GM19463 (cell line): ENCODE measurements around the gene KLF2.
"Not testable (repeated sequence)": the region's sequence is repeated elsewhere in the genome, so short reads cannot be mapped to it uniquely, and the experiment has no call there.

Source experiments
- ATAC-seq: cut with Tn5 transposase; IDR thresholded peaks from one replicate; pipeline ENCODE4 v1.9.1; 2021; ENCODE audit warnings: mild to moderate bottlenecking, moderate library complexity; ENCODE audit not compliant: unreplicated experiment

KLF2 gene

GRCh38 chr19:16336571-16336970 lies 11.9 kb downstream of the KLF2 start:
- ATAC-seq, result no peak

GRCh38 chr19:16337809-16338469 lies 13.3 kb downstream of the KLF2 start:
- ATAC-seq, result no peak

GRCh38 chr19:16338470-16339360 lies 14.1 kb downstream of the KLF2 start:
- peak; percentile 54 for ATAC-seq

DNA sequence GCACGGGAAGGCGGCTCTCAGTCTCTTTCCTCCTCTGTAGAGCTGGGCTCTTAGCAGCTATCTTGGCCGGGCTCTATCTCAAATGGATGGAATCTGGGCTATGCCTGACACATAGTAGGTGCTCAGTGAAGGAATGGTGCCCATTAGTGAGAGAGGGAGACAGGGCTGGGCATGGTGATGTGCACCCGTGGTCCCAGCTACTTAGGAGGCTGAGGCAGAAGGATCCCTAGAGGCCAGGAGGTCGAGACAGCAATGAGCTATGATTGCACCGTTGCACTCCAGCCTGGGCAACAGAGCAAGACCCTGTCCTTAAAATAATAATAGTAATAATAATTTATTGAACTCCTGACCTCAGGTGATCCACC lies 14.7 kb downstream of the KLF2 start:
- ATAC-seq, result no peak

- no peak for ATAC-seq
Measured at GRCh38 chr19:16340092-16340491, 15.5 kb downstream of the KLF2 start.

DNA sequence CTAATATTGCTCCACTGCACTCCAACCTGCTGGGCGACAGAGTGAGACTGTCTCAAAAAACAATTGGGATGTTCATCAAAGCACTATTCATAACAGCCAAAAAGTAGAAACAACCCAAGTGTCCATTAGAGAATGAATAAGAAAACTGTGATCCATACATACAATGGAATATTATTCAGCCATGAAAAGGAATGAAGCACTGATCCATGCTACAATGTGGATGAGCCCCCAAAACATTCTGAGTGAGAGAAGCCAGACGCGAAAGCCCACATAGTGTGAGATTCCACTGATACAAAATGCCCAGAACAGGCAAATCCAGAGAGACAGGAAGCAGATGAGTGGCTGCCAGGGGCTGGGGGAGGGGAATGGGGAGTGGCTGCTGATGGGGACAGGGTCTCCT lies 16.0 kb downstream of the KLF2 start:
- no peak for ATAC-seq

- peak; percentile 60 for ATAC-seq
Measured at GRCh38 chr19:16342002-16342715, 17.5 kb downstream of the KLF2 start.

- ATAC-seq, result no peak
Measured at GRCh38 chr19:16343156-16343555, 18.5 kb downstream of the KLF2 start.

DNA sequence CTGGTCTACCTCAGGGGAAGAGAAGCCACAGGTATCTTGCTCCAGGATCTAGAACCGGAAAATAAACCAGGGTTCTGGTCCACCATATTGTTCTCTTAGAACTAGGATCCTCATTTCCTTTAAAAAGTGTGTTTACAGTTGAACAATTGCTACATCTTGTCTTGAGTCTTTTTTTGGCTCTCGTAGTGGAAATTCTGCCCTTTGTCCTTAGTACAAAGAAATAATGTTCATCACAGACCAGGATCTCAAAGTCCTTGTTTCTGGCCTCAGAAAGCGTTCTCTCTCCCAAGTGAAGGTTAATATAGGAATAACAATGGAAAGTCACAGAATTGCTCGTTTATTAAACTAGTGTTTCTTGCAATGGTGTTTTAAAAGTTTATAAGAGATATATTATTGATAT lies 20.8 kb downstream of the KLF2 start:
- ATAC-seq, result no peak

DNA sequence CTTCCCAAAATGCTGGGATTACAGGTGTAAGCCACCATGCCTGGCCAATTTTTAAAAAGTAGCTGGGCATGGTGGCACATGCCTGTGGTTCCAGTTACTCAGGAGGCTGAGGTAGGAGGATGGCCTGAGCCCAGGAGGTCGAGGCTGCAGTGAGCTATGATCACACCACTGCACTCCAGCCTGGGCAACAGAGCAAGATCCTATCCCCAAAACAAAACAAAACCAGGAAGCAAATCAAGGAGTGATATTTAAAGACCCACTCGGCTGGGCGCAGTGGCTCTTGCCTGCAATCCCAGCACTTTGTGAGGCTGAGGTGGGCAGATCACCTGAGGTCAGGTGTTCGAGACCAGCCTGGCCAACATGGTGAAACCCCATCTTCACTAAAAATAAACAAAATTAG lies 22.5 kb downstream of the KLF2 start:
- ATAC-seq, result not testable (repeated sequence)

GRCh38 chr19:16347706-16348105 lies 23.1 kb downstream of the KLF2 start:
- no peak for ATAC-seq

DNA sequence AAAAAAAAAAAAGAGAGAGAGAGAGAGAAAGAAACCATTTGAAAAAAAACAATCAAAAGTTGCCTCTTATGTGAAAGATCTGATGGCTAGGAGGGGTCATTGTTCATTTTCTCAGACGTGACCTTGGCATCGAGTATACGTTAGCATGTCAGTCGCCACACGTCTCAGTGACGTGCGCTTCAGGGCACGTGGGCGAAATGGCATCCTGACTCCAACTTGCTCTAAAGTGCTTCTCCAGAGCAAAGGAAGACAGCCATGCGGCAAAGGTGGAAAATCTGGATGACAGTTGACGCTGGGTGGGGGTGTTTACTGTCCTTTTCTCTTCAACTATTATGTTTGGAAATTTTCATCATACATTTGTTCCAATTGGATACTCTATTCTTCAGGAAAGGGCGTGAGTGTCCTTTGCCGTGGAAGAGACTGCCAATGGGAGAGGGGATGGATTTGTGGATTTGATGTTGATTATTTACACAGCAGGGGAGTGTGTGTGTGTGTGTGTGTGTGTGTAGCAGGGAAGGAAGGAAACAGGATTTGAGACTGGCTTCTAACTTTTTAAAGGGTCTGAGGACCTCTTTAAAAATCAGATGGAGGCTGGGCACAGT lies 25.0 kb downstream of the KLF2 start:
- ATAC-seq, result no peak

- no peak for ATAC-seq
Measured at GRCh38 chr19:16351133-16351809, 26.6 kb downstream of the KLF2 start.

DNA sequence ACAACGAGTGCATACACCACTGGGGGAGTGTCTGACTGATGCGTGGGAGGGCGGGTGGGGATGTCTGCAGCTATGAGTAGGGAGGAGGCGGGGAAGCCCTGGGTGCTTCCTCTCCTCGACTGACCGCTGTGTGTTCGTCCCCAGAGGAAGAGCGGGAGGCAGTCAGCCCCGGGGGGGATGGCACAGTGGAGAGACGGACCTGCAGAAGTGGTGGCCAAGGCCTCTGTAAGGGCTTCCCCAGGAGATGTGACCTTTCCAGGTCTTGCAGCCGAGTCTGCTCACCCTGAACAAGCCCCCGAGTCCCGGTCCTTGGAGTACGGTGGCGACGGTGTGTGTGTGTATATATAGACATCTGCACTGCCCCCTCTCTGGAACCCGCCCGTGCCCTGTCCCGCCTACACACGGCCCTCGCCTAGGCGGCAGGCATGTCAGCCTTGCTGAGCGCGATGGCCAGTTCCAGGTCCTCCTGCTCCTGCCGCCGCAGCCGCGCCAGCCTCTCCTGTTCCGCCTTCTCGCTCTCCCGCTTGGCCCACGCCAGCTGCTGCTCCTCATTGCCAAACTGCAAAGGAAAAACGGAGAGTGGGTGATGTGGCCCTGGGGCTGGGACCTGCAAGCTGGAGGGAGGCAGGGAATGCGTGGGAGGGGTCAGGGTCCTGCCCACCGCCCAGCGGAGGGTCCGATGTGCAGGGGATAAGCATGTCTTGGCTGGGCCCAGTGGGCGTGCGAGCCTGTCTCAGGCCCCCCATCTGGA lies 30.8 kb downstream of the KLF2 start:
- no peak for ATAC-seq

DNA sequence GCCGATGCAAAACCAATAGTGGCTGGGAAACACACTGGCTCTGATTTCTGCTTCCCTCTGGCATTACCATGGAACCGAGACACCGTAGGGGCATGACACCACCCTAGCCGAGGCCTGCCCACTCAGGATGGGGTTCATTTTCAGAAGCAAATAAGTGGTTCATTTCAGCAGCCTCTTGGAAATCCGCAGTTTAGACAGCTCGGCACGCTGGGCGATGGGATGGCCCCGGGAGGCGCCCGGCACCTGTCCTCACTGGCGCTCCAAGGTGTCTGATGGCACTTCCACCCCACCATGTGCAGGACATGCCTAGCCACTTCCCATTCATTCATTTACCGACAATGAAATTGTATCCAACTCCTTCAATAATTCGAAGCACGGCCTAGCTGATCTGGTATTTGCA lies 33.8 kb downstream of the KLF2 start:
- ATAC-seq, result no peak

DNA sequence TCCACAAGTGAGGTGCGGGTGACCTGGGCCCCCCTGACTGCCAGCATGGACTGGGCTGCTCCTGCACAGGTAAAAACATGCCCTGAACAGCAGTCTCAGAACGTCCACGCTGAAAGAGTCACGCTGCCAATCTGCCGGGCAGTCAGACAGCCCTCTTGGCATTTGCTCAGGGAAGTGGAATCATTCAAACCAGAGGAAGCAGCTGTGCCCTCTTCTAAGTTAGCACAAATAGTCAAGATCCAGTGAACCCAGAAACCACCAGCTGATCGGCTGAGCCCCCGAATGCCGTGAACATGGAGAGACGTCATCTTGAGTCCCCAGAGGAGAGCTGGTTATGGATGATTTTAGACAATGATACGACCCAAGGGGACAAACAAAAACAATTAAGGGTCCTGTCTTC lies 34.4 kb downstream of the KLF2 start:
- no peak for ATAC-seq

GRCh38 chr19:16359964-16360363 lies 35.3 kb downstream of the KLF2 start:
- ATAC-seq, result no peak

DNA sequence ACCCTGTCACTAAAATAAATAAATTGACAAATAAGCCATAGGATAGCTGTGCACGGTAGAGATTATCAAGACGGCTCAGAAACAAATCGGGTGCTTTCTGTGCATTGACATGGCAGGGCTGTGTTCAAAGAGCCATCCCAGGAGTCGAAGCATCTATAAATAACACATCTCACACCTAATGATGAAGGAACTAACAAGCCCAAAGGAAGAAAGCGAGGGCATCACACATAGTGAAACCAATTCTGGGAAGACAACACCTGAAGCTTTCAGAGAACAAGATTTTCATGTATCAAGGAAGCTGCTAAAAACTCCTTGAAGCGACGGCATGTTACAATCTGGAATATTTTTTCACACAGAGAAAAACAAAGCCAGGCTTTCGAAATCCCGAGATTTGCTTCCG lies 36.1 kb downstream of the KLF2 start:
- ATAC-seq, result no peak

DNA sequence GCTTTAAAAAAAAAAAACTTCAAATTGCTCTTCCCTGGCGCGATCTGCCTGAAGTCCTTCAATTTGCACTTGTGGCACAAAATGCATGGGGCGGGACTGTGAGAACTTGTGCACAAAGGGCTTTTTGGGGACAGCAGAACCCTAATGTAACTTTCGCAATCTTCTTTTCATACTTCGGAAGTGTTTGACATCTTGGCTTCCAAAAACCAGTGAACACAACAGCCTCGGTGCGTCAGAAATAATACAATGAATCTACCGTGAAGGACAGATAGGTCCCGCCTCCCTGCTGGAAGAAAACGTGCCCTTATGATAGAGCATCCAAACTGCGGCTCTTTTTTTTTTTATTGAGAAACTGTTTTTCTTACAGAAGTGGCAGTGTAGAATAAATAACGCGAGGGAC lies 36.6 kb downstream of the KLF2 start:
- no peak for ATAC-seq

GRCh38 chr19:16361926-16362325 lies 37.3 kb downstream of the KLF2 start:
- ATAC-seq, result no peak
